DND-41 (cell line): ENCODE measurements around the gene CHMP4A.

Experiments
- ATAC-seq: fragments of 200-7000 bp; cut with Tn5 transposase; 3 replicates; pipeline ENCODE4 v1.9.1; 2021; ENCODE audit warnings: low read depth; ENCODE audit not compliant: insufficient read depth
- DNase-seq: peaks from one replicate; pipeline ENCODE4 v3.0.0-alpha.2; 2020
- H2AFZ ChIP-seq: 2 replicates; pipeline ENCODE4 v1.6.0; 2012; ENCODE audit warnings: low read depth, low read length
- H3K27ac ChIP-seq: 2 replicates; pipeline ENCODE4 v1.5.1; 2012; ENCODE audit warnings: low read length, inconsistent platforms
- H3K27me3 ChIP-seq: fragments of 200-600 bp; sonication (generic); 2 replicates; pipeline ENCODE4 v1.6.0; 2012; ENCODE audit warnings: low read length, mild to moderate bottlenecking, inconsistent platforms; ENCODE audit not compliant: insufficient read depth, poor library complexity
- H3K36me3 ChIP-seq: 2 replicates; pipeline ENCODE4 v1.5.1; 2012; ENCODE audit warnings: low read length, inconsistent platforms; ENCODE audit not compliant: insufficient read depth
- H3K4me1 ChIP-seq: 2 replicates; pipeline ENCODE4 v1.5.1; 2012; ENCODE audit warnings: mild to moderate bottlenecking, low read length; ENCODE audit not compliant: insufficient read depth
- H3K4me2 ChIP-seq: 2 replicates; pipeline ENCODE4 v1.6.0; 2012; ENCODE audit warnings: mild to moderate bottlenecking, moderate library complexity, low read length, inconsistent platforms; ENCODE audit not compliant: insufficient read depth
- H3K4me3 ChIP-seq, 2 experiments: fragments of 200-600 bp in 1 of 2; shearing (Covaris generic) in 1 of 2; 2 replicates each; pipeline ENCODE4 v1.5.1; 2012 to 2016; ENCODE audit warnings: inconsistent platforms in 2 of 2, low read length in 2 of 2, mild to moderate bottlenecking in 2 of 2, low read depth in 1 of 2, moderate library complexity in 1 of 2
- H3K79me2 ChIP-seq: 2 replicates; pipeline ENCODE4 v1.6.0; 2012; ENCODE audit warnings: low read length, inconsistent platforms; ENCODE audit not compliant: insufficient read depth
- H3K9ac ChIP-seq: 2 replicates; pipeline ENCODE4 v1.6.0; 2012; ENCODE audit warnings: low read depth, mild to moderate bottlenecking, inconsistent platforms, low read length, moderate library complexity
- H3K9me3 ChIP-seq: 2 replicates; pipeline ENCODE4 v1.5.1; 2012; ENCODE audit warnings: low read length, moderate library complexity, mild to moderate bottlenecking, inconsistent platforms; ENCODE audit not compliant: insufficient read depth, severe bottlenecking
- H4K20me1 ChIP-seq: 2 replicates; pipeline ENCODE4 v1.6.0; 2012; ENCODE audit warnings: low read length; ENCODE audit not compliant: insufficient read depth
- EZH2 ChIP-seq: IDR thresholded peaks from 3 replicates; pipeline ENCODE4 v1.6.1; 2012; ENCODE audit warnings: borderline replicate concordance, low read depth, mild to moderate bottlenecking, moderate library complexity, low read length, inconsistent platforms; ENCODE audit not compliant: severe bottlenecking
- TF ChIP-seq, protein P1 (sequence below): IDR thresholded peaks from 2 replicates; pipeline ENCODE4 v1.5.1; 2012; ENCODE audit warnings: borderline replicate concordance, low read length, moderate library complexity, mild to moderate bottlenecking; ENCODE audit not compliant: poor library complexity, severe bottlenecking; ENCODE audit errors: extremely low read depth

Gene CHMP4A

DNA sequence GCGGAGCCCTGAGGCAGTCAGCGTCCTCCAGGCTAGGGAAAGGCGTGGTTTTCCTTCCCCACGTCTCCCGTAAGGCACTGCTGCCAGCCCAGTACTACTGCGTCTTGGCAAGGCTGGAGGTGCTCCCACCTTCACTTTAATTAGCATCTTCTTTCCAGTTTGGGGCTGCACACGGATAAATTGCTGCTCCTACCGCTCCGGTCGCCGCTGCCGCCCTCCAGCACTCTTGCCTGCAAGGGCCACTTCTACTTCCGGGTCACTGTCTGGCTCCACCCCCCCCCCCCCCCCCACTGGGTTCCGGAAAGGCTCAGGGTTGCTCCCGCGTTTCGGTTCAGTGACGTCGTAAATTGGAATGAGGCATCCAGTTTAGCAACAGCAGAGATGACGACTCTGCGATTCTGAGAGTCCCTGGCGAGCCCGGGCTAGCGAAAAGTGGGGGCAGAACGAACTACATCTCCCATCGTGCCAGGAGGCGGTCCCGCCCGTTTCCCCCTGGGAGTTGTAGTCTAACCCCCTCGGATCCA, 18.9 kb upstream of the CHMP4A start, which contains the start of gene NEDD8:
Gene NEDD8 (minus strand): TSS at position 247 of the 524 bp plus-strand sequence. CDS start 100 bp downstream, at position 147.
- TF ChIP-seq, protein P1, sequence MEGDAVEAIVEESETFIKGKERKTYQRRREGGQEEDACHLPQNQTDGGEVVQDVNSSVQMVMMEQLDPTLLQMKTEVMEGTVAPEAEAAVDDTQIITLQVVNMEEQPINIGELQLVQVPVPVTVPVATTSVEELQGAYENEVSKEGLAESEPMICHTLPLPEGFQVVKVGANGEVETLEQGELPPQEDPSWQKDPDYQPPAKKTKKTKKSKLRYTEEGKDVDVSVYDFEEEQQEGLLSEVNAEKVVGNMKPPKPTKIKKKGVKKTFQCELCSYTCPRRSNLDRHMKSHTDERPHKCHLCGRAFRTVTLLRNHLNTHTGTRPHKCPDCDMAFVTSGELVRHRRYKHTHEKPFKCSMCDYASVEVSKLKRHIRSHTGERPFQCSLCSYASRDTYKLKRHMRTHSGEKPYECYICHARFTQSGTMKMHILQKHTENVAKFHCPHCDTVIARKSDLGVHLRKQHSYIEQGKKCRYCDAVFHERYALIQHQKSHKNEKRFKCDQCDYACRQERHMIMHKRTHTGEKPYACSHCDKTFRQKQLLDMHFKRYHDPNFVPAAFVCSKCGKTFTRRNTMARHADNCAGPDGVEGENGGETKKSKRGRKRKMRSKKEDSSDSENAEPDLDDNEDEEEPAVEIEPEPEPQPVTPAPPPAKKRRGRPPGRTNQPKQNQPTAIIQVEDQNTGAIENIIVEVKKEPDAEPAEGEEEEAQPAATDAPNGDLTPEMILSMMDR, result no peak
- TF ChIP-seq EZH2, result no peak
- H3K79me2 ChIP-seq, result peaks cover 76% of the 10 kb centered on the region
- ATAC-seq, result peak; percentile 88

DNA sequence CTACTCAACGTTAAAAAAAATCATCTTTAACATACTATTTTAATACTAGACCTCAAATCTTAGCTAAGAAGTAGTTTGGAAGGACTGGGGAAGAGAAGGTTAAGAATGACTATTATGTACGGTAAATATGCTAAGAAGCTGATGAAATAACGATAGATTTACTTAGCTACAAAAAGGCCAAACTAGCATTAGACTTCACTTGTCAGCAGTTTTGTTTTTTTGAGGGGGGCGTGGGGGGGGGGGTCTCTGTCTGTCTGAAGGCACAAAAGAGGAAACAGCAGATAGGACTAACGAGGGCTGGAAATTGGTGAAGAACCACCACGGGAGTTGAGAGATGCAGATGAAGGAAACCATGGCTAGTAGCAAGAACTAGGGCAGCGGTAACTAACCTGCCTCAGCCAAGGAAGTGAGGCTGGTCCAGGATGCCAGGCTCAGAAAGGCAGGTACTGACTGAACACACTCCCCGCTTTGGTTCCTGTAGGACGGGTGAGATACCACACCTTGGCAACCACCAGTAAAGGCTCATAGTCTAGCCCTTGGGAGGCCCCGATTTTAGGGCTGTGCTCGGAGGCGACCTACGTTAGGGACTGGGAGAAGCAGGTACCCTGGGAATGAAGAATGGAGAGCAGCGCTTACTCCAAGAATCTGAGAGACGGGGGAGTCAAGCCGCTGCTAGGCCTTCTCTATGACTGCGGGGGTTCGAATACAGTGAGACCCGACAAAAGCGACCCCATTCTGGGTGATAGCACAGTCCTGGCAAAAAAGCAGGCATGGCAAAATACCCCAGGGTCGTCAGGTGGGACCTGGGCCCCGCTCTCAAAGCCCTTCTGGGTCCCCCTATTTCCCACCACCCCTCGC, 18.2 kb upstream of the CHMP4A start:
- Histone ChIP-seq H3K79me2 (peaks cover 83% of the 10 kb centered on the region), H3K4me2 (peak overlapping the region; percentile 99), H3K36me3 (peaks cover 40% of the 10 kb centered on the region), H4K20me1 (peaks cover 4% of the 10 kb centered on the region; the same call in 1 of the 2 replicates), H3K4me1 (peaks cover 42% of the 10 kb centered on the region), H3K4me3 (peak overlapping the region; percentile 52 to 75), H2AFZ (peak overlapping the region; percentile 80), H3K27me3 (no peaks in the 10 kb centered on the region), H3K27ac (peak overlapping the region; percentile 89), H3K9ac (peak overlapping the region; percentile 67), H3K9me3 (no peaks in the 10 kb centered on the region)
- TF ChIP-seq, protein P1, result no peak
- no peak for TF ChIP-seq EZH2
- ATAC-seq, result no peak; the same call in 2 of the 3 replicates
- no peak for DNase-seq

More for the DNA sequence above, 18.9 kb upstream of the CHMP4A start, which contains the start of gene NEDD8:
- no peaks in the 10 kb centered on the region for H3K9me3 ChIP-seq
- DNase-seq, result peak; percentile 93
- peak within 1 kb of the TSS; percentile 52 to 75 for H3K4me3 ChIP-seq
- peaks cover 42% of the 10 kb centered on the region for H3K4me1 ChIP-seq
- H3K36me3 ChIP-seq, result peaks cover 47% of the 10 kb centered on the region
- H4K20me1 ChIP-seq, result peaks cover 4% of the 10 kb centered on the region; the same call in 1 of the 2 replicates
- H3K27me3 ChIP-seq, result no peaks in the 10 kb centered on the region
- peak within 1 kb of the TSS; percentile 89 for H3K27ac ChIP-seq
- H3K4me2 ChIP-seq, result peak within 1 kb of the TSS; percentile 99
- peak within 1 kb of the TSS; percentile 67 for H3K9ac ChIP-seq
- peak within 1 kb of the TSS; percentile 80 for H2AFZ ChIP-seq

DNA sequence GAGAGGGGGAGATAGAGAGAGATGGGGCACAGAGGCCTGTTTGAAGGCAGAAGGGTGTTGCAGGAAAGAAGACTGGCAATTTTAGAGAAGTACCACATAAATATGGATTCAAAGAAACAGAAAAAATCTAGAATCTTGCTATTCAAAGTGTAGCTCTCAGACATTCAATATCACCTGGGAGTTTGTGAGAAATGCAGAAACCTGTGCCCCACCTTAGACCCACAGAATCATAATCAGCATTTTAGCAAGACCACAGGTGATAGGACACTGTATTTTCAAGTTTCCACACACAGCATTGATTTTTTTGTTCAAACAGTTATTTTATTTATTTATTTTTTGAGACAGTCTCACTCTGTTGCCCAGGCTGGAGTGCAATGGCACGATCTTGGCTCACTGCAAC, 15.6 kb upstream of the CHMP4A start:
- no peak for TF ChIP-seq EZH2
- TF ChIP-seq, protein P1, result no peak
- DNase-seq (no peak), ATAC-seq (no peak)
- no peaks in the 10 kb centered on the region for H3K9me3 ChIP-seq
- no peak overlapping the region for H3K4me3 ChIP-seq
- H3K36me3 ChIP-seq, result peaks cover 14% of the 10 kb centered on the region
- peaks cover 87% of the 10 kb centered on the region for H3K79me2 ChIP-seq
- H3K4me2 ChIP-seq, result no peak overlapping the region
- H4K20me1 ChIP-seq, result peaks cover 4% of the 10 kb centered on the region; the same call in 1 of the 2 replicates
- H3K9ac ChIP-seq, result no peak overlapping the region
- no peaks in the 10 kb centered on the region for H3K27me3 ChIP-seq
- no peak overlapping the region for H3K27ac ChIP-seq
- H3K4me1 ChIP-seq, result peaks cover 28% of the 10 kb centered on the region
- H2AFZ ChIP-seq, result no peak overlapping the region
